ENCODE measurements around the gene SYNPO2.

- TF ChIP-seq JUND (IDR thresholded peaks at IDR 0.05; ENCODE audit: low read depth, low read length) = no peak
- TF ChIP-seq TAF1 (IDR thresholded peaks at IDR 0.05; ENCODE audit: borderline replicate concordance, low read depth, low read length) = no peak
- TF ChIP-seq EP300 (IDR thresholded peaks at IDR 0.05; ENCODE audit: borderline replicate concordance in 1 of 2, control insufficient read depth in 1 of 2, low read depth in 2 of 2, low read length in 2 of 2) = no peak
- TF ChIP-seq HDAC2 (IDR thresholded peaks at IDR 0.05) = no peak
- no peak for TF ChIP-seq PAX5 (IDR thresholded peaks at IDR 0.05; ENCODE audit: borderline replicate concordance, low read depth, low read length)
- TF ChIP-seq JUNB (IDR thresholded peaks at IDR 0.05) = no peak
- TF ChIP-seq POLR2A (IDR thresholded peaks at IDR 0.05; ENCODE audit: low read depth, low read length) = no peak
- TF ChIP-seq PBX3 (IDR thresholded peaks at IDR 0.05; ENCODE audit: insufficient replicate concordance, low read depth, low read length) = no peak
- no peak for TF ChIP-seq STAT3 (IDR thresholded peaks at IDR 0.05; ENCODE audit: low read depth, low read length)
- TF ChIP-seq ETV6 (conservative IDR thresholded peaks at IDR 0.05 in 1 of 2, IDR thresholded peaks at IDR 0.05 in 1 of 2; ENCODE audit: borderline replicate concordance in 1 of 2, low read depth in 1 of 2) = no peak
- TF ChIP-seq WRNIP1 (IDR thresholded peaks at IDR 0.05; ENCODE audit: borderline replicate concordance, low read depth, low read length) = no peak
Observed at GRCh38 chr4:118843237-118843636, 45.4 kb upstream of the SYNPO2 start.

Data from GM12878 (cell line).